Left lung (tissue), 10 donors: ENCODE results near the gene TEFM. TPM values are rescaled to one million over a fixed set of nuclear protein-coding genes. Genes with fewer than 3 reads are reported as not detected.

Source experiments
- ATAC-seq: fragments of 200-7000 bp; cut with Tn5 transposase; one replicate; pipeline ENCODE4 v1.9.1; 2020; ENCODE audit warnings: moderate library complexity
- DNase-seq, 4 donors: peaks; one replicate each; pipeline ENCODE4 v3.0.0-alpha.2; 2013 to 2020
- H3K27ac ChIP-seq, 2 donors: fragments of 200-600 bp; sonication (generic) in 1 of 2; one replicate each; pipeline versions ENCODE4 v1.5.0 to v1.8.0; 2020 to 2021
- H3K27me3 ChIP-seq, 2 donors: fragments of 200-600 bp; sonication (generic) in 1 of 2; one replicate each; pipeline versions ENCODE4 v1.5.0 to v1.8.0; 2020 to 2021
- H3K36me3 ChIP-seq, 2 donors: fragments of 200-600 bp; sonication (generic) in 1 of 2; one replicate each; pipeline versions ENCODE4 v1.5.0 to v1.8.0; 2020 to 2021
- H3K4me1 ChIP-seq, 2 donors: fragments of 200-600 bp; one replicate each; pipeline ENCODE4 v1.8.0; 2021
- H3K4me3 ChIP-seq, 2 donors: fragments of 200-600 bp; sonication (generic) in 1 of 2; one replicate each; pipeline versions ENCODE4 v1.5.0 to v1.8.0; 2020 to 2021; ENCODE audit warnings: mild to moderate bottlenecking in 1 of 2
- H3K9me3 ChIP-seq, 2 donors: fragments of 200-600 bp; sonication (generic) in 1 of 2; one replicate each; pipeline versions ENCODE4 v1.5.0 to v1.8.0; 2020 to 2021
- CTCF ChIP-seq, 2 donors: fragments of 200-600 bp; sonication (generic) in 1 of 2; IDR thresholded peaks; one replicate each; pipeline versions ENCODE4 v1.5.0 to v1.8.0; 2021; ENCODE audit warnings: antibody characterized with exemption in 2 of 2
- intact Hi-C, 2 donors: fragments of 100-400 bp; cut with DNase I; formaldehyde crosslinking; loops; one replicate each; pipeline versions ENCODE4 v1.11.2 to v1.14.2; 2022
- polyA plus RNA-seq, 6 donors: library from polyadenylated mRNA; unstranded; fragments of 120-200 nt; gene quantifications; one replicate each; pipeline ENCODE4 v1.2.1, GENCODE V29; 2013; ENCODE audit not compliant: insufficient read length in 6 of 6
- total RNA-seq, 2 donors: library from RNA; stranded (reverse); fragmentation: NEBNext Ultra II Directional; extraction: Animal tissue kit (Norgen Biotek cat#: 25700); gene quantifications; one replicate each; pipeline ENCODE4 v1.2.1, GENCODE V29; 2021
- donor health status: DM: no; HTN: yes; CAD: no.
- donor health status: DM: no; HTN: no; CAD: no.

TEFM gene
- total and polyA plus RNA-seq, 8 donors = 14.0 to 28.1 (median 24.1) TPM

GRCh38 chr17:30927756-30928155 lies 21.7 kb upstream of the TEFM start:
- ATAC-seq = no peak
- Histone ChIP-seq H3K27me3 (peaks cover 8 to 22% of the 10 kb centered on the region in 2 donors), H3K4me1 (peaks cover 0 to 4% of the 10 kb centered on the region in 2 donors), H3K36me3 (peaks cover 0 to 52% of the 10 kb centered on the region in 2 donors), H3K9me3 (no peaks in the 10 kb centered on the region), H3K27ac (no peak overlapping the region), H3K4me3 (no peak overlapping the region)
- TF ChIP-seq CTCF (IDR thresholded peaks at IDR 0.05) = no peak
- no peak for DNase-seq
- intact Hi-C loops = no loop called here

- H3K36me3 ChIP-seq = peaks cover 0 to 42% of the 10 kb centered on the region in 2 donors
- TF ChIP-seq CTCF (IDR thresholded peaks at IDR 0.05) = no peak
- peaks cover 0 to 16% of the 10 kb centered on the region in 2 donors for H3K4me1 ChIP-seq
- H3K27ac ChIP-seq = no peak overlapping the region
- intact Hi-C loops = no loop called here
- no peaks in the 10 kb centered on the region for H3K9me3 ChIP-seq
- DNase-seq (no peak), ATAC-seq (no peak)
- H3K4me3 ChIP-seq = no peak overlapping the region
- peaks cover 11 to 34% of the 10 kb centered on the region in 2 donors for H3K27me3 ChIP-seq
Observed at GRCh38 chr17:30926516-30926915, 20.5 kb upstream of the TEFM start.

GRCh38 chr17:30924341-30924740 lies 18.3 kb upstream of the TEFM start:
- intact Hi-C loops = no loop called here
- no peak for TF ChIP-seq CTCF (IDR thresholded peaks at IDR 0.05)
- DNase-seq = no peak
- H3K4me3 ChIP-seq = no peak overlapping the region
- no peak for ATAC-seq
- H3K27me3 ChIP-seq = peaks cover 11 to 42% of the 10 kb centered on the region in 2 donors
- no peak overlapping the region for H3K27ac ChIP-seq
- peaks cover 0 to 29% of the 10 kb centered on the region in 2 donors for H3K36me3 ChIP-seq
- H3K9me3 ChIP-seq = no peaks in the 10 kb centered on the region
- peaks cover 0 to 23% of the 10 kb centered on the region in 2 donors for H3K4me1 ChIP-seq

- peak; percentile 58 for ATAC-seq
- H3K27ac ChIP-seq = peak overlapping the region in 1 of 2 donors; percentile 50
- H3K27me3 ChIP-seq = peaks cover 11 to 42% of the 10 kb centered on the region in 2 donors
- peak overlapping the region; percentile 47 to 63 for H3K4me3 ChIP-seq
- H3K4me1 ChIP-seq = peaks cover 0 to 23% of the 10 kb centered on the region in 2 donors
- H3K36me3 ChIP-seq = peaks cover 0 to 29% of the 10 kb centered on the region in 2 donors
- no peaks in the 10 kb centered on the region for H3K9me3 ChIP-seq
- intact Hi-C loops = no loop called here
- peak in 2 of 4 donors; percentile 35 to 84 for DNase-seq
- no peak for TF ChIP-seq CTCF (IDR thresholded peaks at IDR 0.05)
Observed at GRCh38 chr17:30922235-30923030, 16.4 kb upstream of the TEFM start.

- Histone ChIP-seq H3K36me3 (peaks cover 0 to 26% of the 10 kb centered on the region in 2 donors), H3K4me3 (peak within 1 kb of the TSS; percentile 47 to 63), H3K27ac (peak within 1 kb of the TSS in 1 of 2 donors; percentile 50), H3K27me3 (peaks cover 11 to 42% of the 10 kb centered on the region in 2 donors), H3K9me3 (no peaks in the 10 kb centered on the region), H3K4me1 (peaks cover 0 to 23% of the 10 kb centered on the region in 2 donors)
- intact Hi-C loops = no loop called here
- DNase-seq (peak in 2 of 4 donors; percentile 83 to 95), ATAC-seq (peak; percentile 97)
- TF ChIP-seq CTCF (IDR thresholded peaks at IDR 0.05) = no peak
Observed at GRCh38 chr17:30921544-30922196, 15.6 kb upstream of the TEFM start, which contains the start of gene ADAP2. TSS of gene ADAP2 (plus strand) at chr17:30921945. CDS start at chr17:30922015, 70 bp downstream.
